HG03097 (cell line): ENCODE measurements around the gene BBS9.

ENCODE experiments used
- ATAC-seq: cut with Tn5 transposase; IDR thresholded peaks from one replicate; pipeline ENCODE4 v1.9.1; 2021; ENCODE audit not compliant: unreplicated experiment, low FRiP score

The BBS9 gene

GRCh38 chr7:33632322-33632721 is 503.0 kb downstream of the BBS9 start:
- no peak for ATAC-seq

- ATAC-seq = no peak
Measured at GRCh38 chr7:33632840-33633525, 503.6 kb downstream of the BBS9 start.

- no peak for ATAC-seq
Measured at GRCh38 chr7:33634606-33635005, 505.2 kb downstream of the BBS9 start.

GRCh38 chr7:33636359-33636758 is 507.0 kb downstream of the BBS9 start:
- ATAC-seq = no peak

- ATAC-seq = no peak
Measured at GRCh38 chr7:33639552-33640197, 510.3 kb downstream of the BBS9 start.

GRCh38 chr7:33640741-33641140 is 511.4 kb downstream of the BBS9 start:
- ATAC-seq = no peak

- no peak for ATAC-seq
Measured at GRCh38 chr7:33642312-33642711, 512.9 kb downstream of the BBS9 start.

- ATAC-seq = no peak
Measured at GRCh38 chr7:33643530-33643929, 514.2 kb downstream of the BBS9 start.

- ATAC-seq = no peak
Measured at GRCh38 chr7:33644489-33644888, 515.1 kb downstream of the BBS9 start.

- no peak for ATAC-seq
Measured at GRCh38 chr7:33645104-33645503, 515.7 kb downstream of the BBS9 start.

GRCh38 chr7:33646166-33646565 is 516.8 kb downstream of the BBS9 start:
- no peak for ATAC-seq

- ATAC-seq = no peak
Measured at GRCh38 chr7:33646891-33647391, 517.6 kb downstream of the BBS9 start.

GRCh38 chr7:33649476-33650441 is 520.4 kb downstream of the BBS9 start:
- ATAC-seq = no peak

GRCh38 chr7:33650828-33651227 is 521.5 kb downstream of the BBS9 start:
- no peak for ATAC-seq

- ATAC-seq = no peak
Measured at GRCh38 chr7:33651998-33652515, 522.7 kb downstream of the BBS9 start.

GRCh38 chr7:33654676-33655075 is 525.3 kb downstream of the BBS9 start:
- no peak for ATAC-seq
